Smooth muscle cell (in vitro differentiated cells): ENCODE measurements around the gene ANKDD1A. TPM values are rescaled to one million over a fixed set of nuclear protein-coding genes. Genes with fewer than 3 reads are reported as not detected.

Experiments
- DNase-seq: peaks from one replicate; lab custom pipeline; 2025; ENCODE audit not compliant: unreplicated experiment; lab: John Stamatoyannopoulos, UW
- H2AFZ ChIP-seq: fragments of 200-600 bp; sonication (generic); 2 replicates; pipeline ENCODE4 v1.6.0; 2016; ENCODE audit warnings: antibody characterized with exemption, low read depth, mild to moderate bottlenecking
- H3F3A ChIP-seq: fragments of 200-600 bp; sonication (generic); 2 replicates; pipeline ENCODE4 v1.6.0; 2017; ENCODE audit warnings: antibody characterized with exemption, low read depth
- H3K27ac ChIP-seq: fragments of 200-600 bp; sonication (generic); 2 replicates; pipeline ENCODE4 v1.5.1; 2016; ENCODE audit warnings: low read depth, mild to moderate bottlenecking
- H3K27me3 ChIP-seq: fragments of 200-600 bp; sonication (generic); 2 replicates; pipeline ENCODE4 v1.6.1; 2016; ENCODE audit warnings: low read depth, mild to moderate bottlenecking
- H3K36me3 ChIP-seq: fragments of 200-600 bp; sonication (generic); 2 replicates; pipeline ENCODE4 v1.5.1; 2016; ENCODE audit warnings: low read depth
- H3K4me1 ChIP-seq: fragments of 200-600 bp; sonication (generic); 2 replicates; pipeline ENCODE4 v1.5.1; 2016; ENCODE audit warnings: low read depth
- H3K4me2 ChIP-seq: fragments of 200-600 bp; sonication (generic); 2 replicates; pipeline ENCODE4 v1.6.0; 2016; ENCODE audit warnings: mild to moderate bottlenecking
- H3K4me3 ChIP-seq: fragments of 200-600 bp; sonication (generic); 2 replicates; pipeline ENCODE4 v1.5.1; 2016; ENCODE audit warnings: mild to moderate bottlenecking
- H3K79me2 ChIP-seq: fragments of 200-600 bp; sonication (generic); 2 replicates; pipeline ENCODE4 v1.6.0; 2016; ENCODE audit warnings: low read depth, mild to moderate bottlenecking
- H3K9ac ChIP-seq: fragments of 200-600 bp; sonication (generic); 2 replicates; pipeline ENCODE4 v1.6.0; 2016; ENCODE audit warnings: low read depth
- H3K9me3 ChIP-seq: fragments of 200-600 bp; sonication (generic); replicated peaks from 2 replicates; pipeline ENCODE4 v1.5.1; 2016; ENCODE audit warnings: low read depth
- H4K20me1 ChIP-seq: fragments of 200-600 bp; sonication (generic); 2 replicates; pipeline ENCODE4 v1.6.0; 2016; ENCODE audit warnings: low read depth
- CTCF ChIP-seq: fragments of 200-600 bp; sonication (generic); IDR thresholded peaks from 2 replicates; pipeline ENCODE4 v1.5.1; 2017; ENCODE audit warnings: borderline replicate concordance, mild to moderate bottlenecking, antibody characterized with exemption; ENCODE audit not compliant: insufficient read depth, poor library complexity, severe bottlenecking
- WGBS: methylation state at CpG from one replicate; pipeline ENCODE4 v1.1.7; 2016; ENCODE audit warnings: low lambda C conversion rate; 5-methylcytosine and 5-hydroxymethylcytosine counted together
- polyA plus RNA-seq: library from polyadenylated mRNA; unstranded; fragments of >200 nt; fragmentation: Nextera tagmentation; extraction: Ambion mirVana; gene quantifications from 2 replicates; pipeline ENCODE4 v1.2.1, GENCODE V29; 2016
- total RNA-seq: library from RNA; depleted of rRNA; stranded (reverse); fragments of >200 nt; gene quantifications from 2 replicates; pipeline ENCODE4 v1.2.3, GENCODE V29; 2014

The ANKDD1A gene
- total and polyA plus RNA-seq, 2 experiments from 2014 or later = 1.3 to 2.8 TPM

- Histone ChIP-seq H3K27me3 (no peaks in the 10 kb centered on the region), H3K4me2 (no peak overlapping the region), H3K9ac (no peak overlapping the region), H3K4me1 (peaks cover 11% of the 10 kb centered on the region), H3K79me2 (no peaks in the 10 kb centered on the region), H3K36me3 (no peaks in the 10 kb centered on the region), H3K4me3 (no peak overlapping the region), H4K20me1 (no peaks in the 10 kb centered on the region), H3F3A (peaks cover 3% of the 10 kb centered on the region), H2AFZ (no peak overlapping the region), H3K9me3 (no peaks in the 10 kb centered on the region), H3K27ac (no peak overlapping the region)
- TF ChIP-seq CTCF = no peak
- 92% methylated on average over 4 of the region's 4 CpGs for WGBS
- no peak for DNase-seq
Measured at GRCh38 chr15:64902863-64903262, 8.8 kb upstream of the ANKDD1A start.

GRCh38 chr15:64903326-64903950 is 8.3 kb upstream of the ANKDD1A start:
- no peaks in the 10 kb centered on the region for H3K9me3 ChIP-seq
- 79% methylated on average over 4 of the region's 4 CpGs for WGBS
- no peaks in the 10 kb centered on the region for H3K79me2 ChIP-seq
- no peak overlapping the region for H3K9ac ChIP-seq
- H3K4me2 ChIP-seq = no peak overlapping the region
- H2AFZ ChIP-seq = no peak overlapping the region
- peaks cover 11% of the 10 kb centered on the region for H3K4me1 ChIP-seq
- no peak overlapping the region for H3K27ac ChIP-seq
- no peaks in the 10 kb centered on the region for H3K27me3 ChIP-seq
- no peak for DNase-seq
- no peak for TF ChIP-seq CTCF
- H4K20me1 ChIP-seq = no peaks in the 10 kb centered on the region
- H3K4me3 ChIP-seq = no peak overlapping the region
- no peaks in the 10 kb centered on the region for H3K36me3 ChIP-seq
- no peaks in the 10 kb centered on the region for H3F3A ChIP-seq

- no peaks in the 10 kb centered on the region for H3F3A ChIP-seq
- no peak overlapping the region for H2AFZ ChIP-seq
- H3K36me3 ChIP-seq = no peaks in the 10 kb centered on the region
- no peak for DNase-seq
- H3K4me3 ChIP-seq = no peak overlapping the region
- no peaks in the 10 kb centered on the region for H4K20me1 ChIP-seq
- no peaks in the 10 kb centered on the region for H3K27me3 ChIP-seq
- H3K9ac ChIP-seq = no peak overlapping the region
- H3K79me2 ChIP-seq = no peaks in the 10 kb centered on the region
- peaks cover 5% of the 10 kb centered on the region for H3K4me1 ChIP-seq
- no peak overlapping the region for H3K4me2 ChIP-seq
- no peak overlapping the region for H3K27ac ChIP-seq
- no peak for TF ChIP-seq CTCF
- H3K9me3 ChIP-seq = no peaks in the 10 kb centered on the region
- 93% methylated on average over 4 of the region's 4 CpGs for WGBS
Measured at GRCh38 chr15:64904189-64904588, 7.5 kb upstream of the ANKDD1A start.
